Stimulated activated CD8-positive, alpha-beta memory T cell treated with anti-CD3 and anti-CD28 coated beads, Interleukin-15, amount 100 ng/mL, for 4 hours (primary cell): ENCODE results near the gene EEPD1.

Source experiments
- DNase-seq, 2 donors: peaks; one replicate each; pipeline ENCODE4 v3.0.0-alpha.2; 2020; ENCODE audit warnings: low read depth in 2 of 2

The EEPD1 gene

DNA sequence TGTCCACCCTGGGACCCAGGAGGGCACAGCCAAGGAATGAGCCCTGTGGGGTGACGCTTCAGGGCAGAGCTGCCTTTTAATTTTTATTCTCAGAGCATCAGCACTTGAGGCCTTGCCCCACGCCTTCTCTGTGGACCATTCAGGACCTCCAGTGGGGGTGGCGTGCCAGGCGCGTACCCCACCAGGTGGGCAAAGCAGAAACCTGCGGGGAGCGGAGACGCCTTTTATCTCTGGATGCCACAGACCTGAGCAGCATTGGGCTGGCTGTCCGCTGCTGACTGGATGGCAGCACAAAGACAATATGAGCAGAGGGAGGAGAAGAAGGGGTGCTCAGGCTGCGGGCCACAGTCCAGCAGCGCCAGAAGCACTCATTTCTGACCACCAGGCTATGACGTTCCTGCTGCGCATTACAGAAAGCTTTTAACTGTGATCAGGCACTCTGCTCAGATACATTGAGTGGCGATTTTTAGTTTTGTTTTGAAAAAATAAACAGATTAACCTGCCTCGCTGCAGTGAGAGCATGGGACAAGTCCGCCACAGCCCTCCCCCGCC, 146.2 kb downstream of the EEPD1 start:
- no peak for DNase-seq

DNA sequence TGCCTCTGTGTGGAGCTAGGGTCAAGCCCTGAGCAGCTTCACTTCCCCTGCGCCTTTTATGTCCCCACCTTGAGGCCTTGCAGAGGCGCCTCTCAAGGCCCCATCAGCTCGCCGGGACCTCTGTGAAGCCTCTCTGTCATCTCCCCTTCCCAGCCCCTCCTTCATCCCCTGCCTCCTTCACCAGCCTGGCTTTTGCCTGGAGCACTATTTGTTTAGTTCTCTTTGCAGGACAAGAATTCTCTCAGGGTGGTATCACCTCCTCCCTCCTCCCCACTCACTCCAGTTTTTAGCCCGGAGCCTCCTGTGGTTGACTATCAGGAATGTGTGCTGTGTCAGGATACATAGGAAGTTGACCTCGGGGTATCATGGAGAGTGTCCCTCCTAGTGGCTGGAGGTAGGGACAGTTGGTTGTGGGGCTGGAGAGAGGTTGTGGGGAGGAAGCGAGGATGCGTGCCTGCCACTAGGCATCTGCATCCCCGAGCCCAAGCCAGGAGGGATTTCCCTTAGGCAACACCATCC, 146.8 kb downstream of the EEPD1 start:
- no peak for DNase-seq

DNA sequence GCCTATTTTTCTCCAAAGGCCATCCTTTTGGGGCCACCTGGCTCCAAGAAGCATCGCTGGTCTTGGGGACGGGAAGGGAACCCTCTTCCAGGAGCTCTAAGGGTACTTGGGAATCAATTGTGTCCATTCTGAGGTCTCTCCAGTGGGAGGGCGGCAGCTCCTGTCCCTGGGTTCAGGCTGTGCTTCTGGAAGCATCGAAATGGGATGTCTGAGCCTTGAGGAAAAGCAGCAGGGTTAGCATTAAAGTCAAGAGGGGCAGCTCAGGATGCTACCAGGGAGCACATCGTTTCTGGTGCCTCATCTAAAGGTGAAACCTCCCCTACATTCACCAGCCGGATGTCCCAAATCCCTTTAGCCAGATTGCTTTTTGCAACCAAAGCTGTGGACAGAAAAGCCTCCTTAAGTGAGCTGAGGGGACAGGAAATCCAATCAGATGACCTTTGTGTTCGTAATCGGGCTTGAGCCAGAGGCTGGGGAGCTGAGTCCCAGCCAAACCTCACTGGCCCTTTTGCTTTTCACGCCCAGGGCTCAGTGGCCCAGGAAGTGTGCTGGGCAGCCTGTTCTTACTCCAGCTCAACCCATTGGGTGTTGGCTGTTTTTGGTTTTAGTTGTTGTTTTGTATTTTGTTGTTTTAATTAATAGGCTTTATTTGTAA, 147.8 kb downstream of the EEPD1 start:
- no peak for DNase-seq

DNA sequence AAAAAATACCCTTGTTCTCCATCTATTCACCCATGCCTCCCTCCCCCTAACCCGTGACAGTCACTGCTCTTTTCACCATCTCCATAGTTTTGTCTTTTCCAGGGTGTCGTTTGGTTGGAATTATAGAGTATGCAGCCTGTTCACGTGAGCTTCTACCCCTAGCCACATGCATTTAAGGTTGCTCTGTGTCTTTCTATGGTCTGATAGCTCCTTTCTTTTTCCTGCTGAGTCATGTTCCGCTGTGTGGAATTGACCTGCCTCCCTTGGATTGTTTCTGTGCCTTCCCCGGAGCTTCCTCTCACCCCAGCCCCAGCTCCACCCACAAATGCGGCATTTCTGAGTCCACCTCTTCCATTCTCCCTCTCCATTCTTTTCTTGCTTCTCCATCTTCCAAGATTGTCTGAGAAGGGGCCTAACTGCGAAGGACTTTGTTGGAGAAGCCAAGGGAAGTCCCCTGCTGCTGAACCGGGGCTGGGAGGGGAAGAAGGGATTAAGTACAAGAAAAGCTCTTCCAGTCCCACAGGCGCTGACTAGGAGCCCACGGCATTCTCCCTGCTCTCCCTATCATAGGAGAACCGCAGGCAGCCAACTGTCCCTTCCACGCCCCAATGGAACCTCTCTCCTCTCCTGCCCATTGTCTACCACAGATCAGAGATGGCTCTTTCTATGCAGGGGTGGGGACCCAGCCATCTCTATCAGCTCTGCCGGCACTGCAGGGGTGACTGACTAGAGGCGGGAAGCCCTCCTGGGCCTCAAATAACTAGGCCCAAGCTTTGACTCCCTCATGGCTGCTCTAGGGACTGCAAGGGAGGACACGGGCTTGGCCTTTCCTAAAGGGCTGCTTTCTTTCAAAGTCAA, 149.1 kb downstream of the EEPD1 start:
- DNase-seq = no peak

DNA sequence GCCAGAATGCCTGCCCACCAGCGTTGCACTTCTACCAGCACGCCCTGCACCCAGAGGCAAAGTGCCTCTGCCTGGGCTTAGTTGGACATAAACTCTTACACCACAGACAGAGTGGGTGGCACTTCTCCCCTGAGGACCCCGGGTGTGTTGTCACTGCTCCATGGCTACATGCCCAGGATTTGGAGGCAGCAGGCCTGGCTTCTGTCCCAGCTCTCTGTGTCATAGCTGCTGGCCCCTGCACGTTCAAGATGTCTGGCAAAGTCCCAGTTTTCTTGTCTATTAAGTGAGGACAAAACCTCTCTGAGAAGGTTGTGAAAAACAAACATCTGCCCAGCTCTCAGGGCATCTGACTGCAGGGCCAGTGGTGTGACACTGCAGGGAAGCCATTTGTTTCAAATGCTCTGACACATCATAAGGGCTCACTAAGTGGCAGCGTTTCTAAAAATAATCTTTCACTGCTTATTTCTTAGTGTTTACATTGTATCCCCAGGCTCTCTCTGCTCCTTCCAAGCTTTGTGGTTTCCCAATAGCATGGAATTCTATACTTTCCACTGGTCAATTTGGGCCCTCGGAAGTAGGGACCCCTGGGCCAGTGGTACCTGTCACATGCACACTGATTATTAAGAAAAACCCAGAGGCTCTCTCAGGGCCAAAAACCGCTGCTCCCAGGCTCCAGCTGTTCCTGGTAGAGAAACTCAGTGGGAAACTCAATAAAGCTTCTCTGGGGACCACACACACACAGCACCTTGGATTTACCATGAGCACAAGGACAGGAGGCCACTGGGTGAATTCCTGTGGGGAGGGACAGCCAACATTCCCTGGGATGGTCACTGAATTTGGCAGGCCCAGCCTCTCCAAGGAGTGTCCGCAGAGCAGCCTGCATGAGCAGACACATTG, 150.4 kb downstream of the EEPD1 start:
- DNase-seq = no peak

DNA sequence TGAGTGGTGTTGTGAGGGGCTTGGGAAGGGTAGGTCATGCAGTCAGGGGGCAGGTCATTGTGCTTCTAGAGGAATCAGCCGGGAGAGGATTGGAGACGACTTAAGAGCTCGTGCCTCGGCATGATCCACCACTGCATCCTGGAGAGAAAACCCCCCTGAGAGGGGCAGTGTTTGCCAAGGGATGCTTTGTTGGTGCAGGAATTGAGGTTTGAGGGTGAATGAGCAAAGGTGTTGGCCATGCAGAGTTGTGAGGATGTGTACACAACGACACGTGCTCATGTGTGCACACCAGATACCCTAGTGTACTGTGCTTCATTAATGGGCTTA, 151.0 kb downstream of the EEPD1 start:
- DNase-seq = no peak

DNA sequence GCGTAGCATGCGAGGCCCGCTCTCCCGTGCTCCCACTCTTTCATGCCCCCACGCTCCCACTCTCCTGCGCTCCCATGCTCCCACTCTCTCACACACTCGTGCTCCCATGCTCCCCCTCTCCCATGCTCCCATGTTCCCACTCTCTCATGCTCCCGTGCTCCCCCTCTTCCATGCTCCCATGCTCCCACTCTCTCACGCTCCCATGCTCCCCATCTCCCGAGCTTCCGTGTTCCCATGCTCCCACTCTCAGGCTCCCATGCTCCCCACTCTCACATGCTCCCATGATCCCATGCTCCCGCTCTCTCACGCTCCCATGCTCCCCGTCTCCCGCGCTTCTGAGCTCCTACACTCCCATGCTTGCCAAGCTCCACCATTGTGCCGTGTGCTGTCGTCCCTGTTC, 152.2 kb downstream of the EEPD1 start:
- no peak for DNase-seq

DNA sequence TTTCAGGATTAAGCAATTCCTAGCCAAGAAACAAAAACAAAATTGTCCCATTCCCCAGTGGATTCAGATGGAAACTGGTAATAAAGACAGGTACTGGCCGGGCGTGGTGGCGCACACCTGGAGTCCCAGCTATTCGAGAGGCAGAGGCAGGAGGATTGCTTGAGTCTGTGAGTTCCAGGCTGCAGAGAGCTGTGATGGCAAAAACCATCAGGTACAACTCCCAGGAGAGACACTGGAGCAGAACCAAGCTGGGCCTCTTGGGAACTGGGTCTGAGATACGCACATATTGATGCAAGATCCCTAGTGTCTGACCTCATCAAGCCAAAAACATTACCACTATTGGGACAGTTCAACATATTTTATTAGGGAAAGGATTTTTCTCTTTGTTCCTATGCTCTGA, 152.6 kb downstream of the EEPD1 start:
- no peak for DNase-seq

DNA sequence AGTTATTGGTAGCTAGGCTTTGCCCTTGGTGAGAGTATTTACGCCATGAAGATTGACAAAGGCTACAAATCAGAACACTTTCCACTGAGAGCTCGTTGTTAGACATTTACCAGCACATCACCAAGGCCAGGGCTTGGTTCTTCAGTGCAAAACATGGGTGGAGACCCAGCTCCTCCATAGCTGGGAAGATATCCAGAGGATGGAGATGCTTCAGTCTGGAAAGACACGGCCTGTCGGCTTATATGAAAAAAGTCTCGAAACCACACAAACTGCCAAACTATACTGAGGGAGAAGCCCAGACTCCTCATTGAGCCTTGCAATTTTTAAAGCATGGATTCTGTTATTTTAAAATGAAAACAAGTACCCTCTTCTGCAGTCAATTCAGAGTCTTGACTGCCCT, 153.2 kb downstream of the EEPD1 start:
- no peak for DNase-seq

DNA sequence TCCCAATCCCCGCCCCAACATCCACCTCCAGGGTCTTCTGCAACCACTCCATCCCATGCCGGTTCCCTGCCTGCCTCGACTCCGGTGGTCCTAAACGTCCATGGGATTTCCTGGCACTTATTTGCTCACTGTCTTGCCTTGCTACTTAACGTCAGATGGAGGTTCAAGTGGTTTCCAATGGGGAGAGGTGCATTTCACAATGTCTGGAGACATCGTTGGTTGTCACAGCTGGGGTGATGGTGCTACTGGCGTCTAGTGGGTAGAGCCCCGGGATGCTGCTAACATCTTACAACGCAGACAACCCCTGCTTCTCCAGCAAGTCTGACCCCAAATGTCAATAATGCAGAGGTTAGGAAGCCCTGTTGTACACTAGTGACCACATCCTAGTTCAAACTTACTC, 153.7 kb downstream of the EEPD1 start:
- DNase-seq = no peak

DNA sequence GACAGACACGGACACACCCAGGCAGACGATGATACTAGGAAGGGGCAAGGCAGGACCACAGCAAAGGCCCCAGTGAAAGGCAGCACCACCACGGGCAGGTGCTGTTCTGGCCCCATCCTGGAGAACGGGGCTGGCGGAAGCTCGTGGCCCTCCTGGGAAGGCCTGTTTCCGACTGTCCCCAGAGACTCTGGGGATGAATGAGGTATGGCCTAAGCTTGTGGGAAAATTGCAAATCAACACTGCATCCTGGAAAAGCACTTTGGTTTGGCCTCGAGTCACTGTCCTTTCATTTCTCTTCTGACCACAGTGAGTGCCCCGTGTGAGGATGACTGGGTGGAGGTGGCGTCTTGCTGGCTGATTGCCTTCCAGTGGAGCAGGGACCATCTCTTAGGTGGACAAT, 155.0 kb downstream of the EEPD1 start:
- DNase-seq = no peak

DNA sequence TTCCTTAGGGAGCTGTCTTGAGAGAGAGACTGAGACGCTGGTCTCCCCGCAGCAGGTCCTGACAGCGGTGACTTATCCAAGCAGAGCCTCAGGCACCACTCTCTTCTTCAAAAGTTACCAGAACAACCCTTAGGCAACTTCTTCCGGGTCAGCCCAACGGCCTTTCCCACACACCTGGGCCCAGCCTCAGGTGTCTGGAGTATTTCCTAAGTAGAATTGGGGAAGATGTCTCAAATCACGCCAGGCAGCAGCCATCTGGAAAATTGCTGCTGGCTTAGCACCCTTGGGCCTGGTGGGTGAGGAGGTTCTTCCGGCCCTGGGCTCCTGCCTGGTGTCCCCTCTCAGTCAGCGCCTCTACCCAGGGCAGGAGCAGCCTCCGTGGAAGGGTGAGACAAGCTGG, 156.2 kb downstream of the EEPD1 start:
- DNase-seq = no peak

DNA sequence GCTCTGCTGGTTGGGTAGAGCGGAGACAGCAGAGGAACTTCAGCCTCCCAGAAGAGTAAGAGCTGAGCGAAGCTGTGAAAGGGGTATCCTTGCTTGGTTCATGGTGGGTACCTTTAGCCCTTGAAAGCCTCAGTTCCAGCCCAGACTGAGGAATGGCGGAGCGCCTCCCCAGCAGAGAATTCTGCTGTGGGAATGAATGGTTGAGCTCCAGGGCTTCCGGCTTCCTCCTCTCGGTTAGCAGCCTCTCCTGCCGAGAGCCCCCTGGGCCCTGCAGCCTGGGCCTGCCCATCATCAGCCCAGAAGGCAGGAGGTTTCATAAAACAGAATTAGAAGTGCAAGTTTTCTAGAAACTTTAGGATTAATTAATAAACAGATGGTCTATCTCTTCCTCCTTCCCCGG, 156.7 kb downstream of the EEPD1 start:
- DNase-seq = no peak

DNA sequence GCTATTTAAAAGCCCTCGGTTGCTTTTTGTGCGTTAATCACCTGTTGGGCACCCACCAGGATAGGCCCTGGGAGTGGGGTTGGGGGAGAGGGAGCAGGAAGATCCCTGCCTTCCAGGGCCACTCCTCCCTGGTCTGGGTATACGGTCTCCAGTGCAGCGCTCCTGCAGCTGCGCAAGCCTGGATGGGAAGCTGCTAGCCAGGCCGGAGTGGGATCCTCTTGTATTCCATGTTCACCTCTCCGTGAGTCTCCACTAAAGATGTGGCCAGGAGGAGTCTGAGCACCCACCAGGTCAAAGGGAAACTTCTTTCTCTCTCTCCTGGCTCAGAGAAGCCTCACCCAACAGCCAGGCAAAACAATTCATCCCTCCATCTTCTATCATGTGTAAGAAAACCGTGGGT, 157.8 kb downstream of the EEPD1 start:
- DNase-seq = no peak

DNA sequence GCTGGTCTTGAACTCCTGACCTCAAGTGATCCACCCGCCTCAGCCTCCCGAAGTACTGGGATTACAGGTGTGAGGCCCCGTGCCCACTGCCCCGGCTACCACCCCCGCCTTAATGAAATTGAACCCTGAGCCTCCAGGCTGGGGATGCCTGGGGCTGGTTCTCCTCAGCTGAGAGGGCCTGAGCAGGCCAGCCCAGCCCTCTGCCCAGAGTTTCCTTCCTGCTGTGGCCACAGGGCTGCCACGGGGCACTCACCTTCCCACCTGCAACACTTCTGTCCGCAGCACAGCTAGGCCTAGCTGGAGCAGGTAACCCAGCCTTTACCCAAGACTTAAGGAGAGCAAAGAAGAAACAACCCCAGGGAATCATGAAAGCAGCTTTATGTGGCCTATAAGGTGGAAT, 158.5 kb downstream of the EEPD1 start:
- DNase-seq = no peak

DNA sequence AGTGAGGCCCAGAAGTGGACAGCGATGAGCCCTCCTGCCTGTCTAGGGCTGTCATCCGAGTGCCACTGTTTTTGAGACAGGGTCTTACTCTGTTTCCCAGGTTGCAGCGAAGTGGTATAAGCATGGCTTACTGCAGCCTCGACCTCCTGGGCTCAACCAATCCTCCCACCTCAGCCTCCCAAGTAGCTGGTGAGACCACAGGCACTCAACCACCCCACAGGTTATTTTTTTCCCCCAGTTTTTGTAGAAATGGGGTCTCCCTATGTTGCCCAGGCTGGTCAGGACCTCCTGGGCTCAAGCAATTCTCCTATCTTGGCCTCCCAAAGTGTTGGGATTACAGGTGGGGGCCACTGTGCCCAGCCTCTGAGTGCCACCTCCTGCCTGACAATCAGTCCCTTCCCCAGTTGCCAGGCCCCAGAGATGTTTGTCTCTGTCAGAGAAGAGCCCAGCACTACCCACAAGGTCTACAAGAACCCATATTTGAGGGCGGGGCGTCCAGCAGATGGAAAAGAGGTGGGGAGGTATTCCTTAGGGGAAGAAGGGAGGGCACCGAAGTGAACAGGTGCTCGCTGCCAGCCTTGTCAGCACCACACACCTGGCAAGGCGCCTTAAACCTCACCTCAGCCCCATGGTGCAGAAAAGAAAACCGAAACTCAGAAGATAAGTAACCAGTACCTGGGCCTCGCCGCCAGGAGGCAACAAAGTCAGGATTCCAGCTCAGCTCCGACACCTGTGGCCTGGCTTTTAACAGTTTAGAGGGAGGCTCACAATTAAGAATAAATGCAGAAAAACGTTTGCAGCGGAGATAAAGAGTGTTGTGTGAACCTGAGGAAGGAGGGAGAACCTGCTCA, 159.2 kb downstream of the EEPD1 start:
- no peak for DNase-seq

DNA sequence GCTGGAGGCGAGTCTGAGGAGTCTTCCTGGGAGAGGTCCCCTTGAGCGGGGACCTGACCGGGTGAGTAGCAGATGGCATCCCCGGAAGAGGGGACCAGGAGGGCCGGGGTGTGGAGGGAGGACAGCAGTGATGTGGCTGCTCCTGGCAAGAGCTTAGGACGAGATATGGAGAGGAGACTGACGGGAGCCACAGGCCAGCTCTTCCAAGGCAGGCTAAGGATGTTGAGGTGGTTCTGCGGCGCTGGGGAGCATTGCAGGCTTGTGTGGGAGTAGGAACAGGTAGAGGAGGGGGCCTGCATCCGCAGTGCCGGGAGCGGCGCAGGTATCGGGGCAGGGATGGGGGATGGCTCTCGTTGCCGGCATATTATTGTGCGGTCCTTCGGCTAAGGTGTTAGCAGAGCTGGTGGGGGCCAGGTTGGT, 159.9 kb downstream of the EEPD1 start:
- DNase-seq = no peak

DNA sequence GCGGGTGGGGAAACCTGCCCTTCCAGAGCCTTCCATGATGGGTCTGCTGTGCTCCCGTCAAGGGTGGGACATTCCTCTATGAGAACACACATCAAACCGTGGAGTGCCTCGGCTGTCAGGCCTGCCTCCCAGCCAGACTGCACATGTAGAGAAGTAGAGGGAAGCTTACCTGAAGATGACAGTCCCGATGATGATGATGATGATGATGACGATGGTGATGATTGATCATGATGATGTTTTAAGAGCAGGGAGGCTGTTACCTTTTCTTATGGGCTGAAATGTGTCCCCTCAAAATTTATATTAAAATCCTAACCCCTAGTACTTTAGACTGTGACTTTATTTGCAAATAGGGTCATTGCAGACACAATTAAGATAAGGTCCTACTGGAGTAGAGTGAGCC, 160.6 kb downstream of the EEPD1 start:
- DNase-seq = no peak

DNA sequence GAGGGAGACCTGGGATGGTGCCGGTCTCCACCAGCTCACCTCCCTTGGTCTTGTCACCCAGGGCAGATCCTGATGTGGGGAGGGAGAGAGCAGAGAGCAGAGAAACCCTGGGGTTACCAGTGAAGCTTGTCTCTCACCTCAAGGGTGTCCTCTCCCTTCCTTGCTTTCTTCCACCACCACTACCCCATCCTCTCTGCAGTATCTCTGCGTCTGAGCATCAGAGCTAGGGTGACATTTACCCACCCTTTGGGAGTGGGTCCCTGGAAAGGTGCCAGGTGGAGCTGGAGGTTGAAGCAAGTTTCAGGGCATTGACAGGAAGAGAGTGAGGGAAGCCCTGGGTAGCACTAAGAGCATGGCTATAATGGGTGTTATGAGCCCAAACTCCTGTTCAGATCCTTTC, 161.4 kb downstream of the EEPD1 start:
- DNase-seq = no peak

DNA sequence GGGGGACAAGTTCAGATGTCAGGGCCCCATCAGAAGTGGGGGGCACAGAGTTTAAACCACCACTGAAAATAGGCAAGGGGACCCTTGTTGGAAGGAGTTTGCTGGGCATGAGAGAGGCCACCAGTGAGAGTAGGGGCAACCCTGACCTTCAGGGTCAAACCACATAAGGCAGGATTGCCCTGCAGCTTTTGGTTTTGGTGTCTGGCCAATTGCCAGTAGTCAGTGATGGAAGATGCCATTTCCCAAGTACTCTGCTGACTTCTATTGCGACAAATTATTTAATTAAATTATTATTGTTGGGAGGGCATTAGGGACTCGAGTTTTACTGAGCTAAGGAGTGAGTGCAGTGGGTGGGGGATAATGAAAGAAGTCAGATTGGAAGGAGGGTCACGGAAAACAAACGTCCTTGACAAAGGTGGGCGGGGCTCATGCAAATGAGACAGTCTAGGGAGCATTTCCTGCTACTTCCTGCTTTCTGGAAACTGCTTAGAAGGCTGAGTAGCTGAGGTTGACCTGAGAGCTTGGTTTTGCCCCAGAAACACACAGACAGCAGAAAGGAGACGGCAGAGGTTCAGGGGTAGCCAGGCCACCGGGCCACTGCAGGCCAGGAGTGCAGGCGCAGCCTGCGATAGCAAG, 162.4 kb downstream of the EEPD1 start:
- DNase-seq = no peak

DNA sequence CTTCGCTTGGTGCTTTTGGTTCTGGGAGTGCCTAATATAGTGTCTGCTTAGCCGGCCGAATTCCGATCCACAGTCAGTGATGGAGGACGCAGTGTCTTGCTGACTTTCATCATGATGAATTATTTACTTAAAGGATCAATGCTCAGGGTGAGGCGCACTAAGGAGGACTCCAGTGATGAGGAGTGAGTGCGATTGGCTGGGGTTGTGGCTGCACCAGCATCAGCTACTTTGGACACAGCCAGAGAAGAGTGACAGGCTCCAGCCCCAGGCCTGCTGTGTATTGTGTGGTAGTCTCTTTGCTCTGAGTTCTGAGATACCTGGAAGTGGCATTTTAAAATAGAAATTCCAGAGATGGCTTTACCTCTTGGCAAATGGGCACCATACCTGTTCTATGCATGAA, 163.3 kb downstream of the EEPD1 start:
- no peak for DNase-seq
